Ishikawa (cell line): ENCODE results near the gene FOXE3.

ENCODE experiments used
- CEBPB ChIP-seq: IDR thresholded peaks from 2 replicates; pipeline ENCODE4 v1.6.1; 2012
- CREB1 ChIP-seq: IDR thresholded peaks from 2 replicates; pipeline ENCODE4 v1.6.1; 2012; ENCODE audit warnings: low read depth
- EGR1 ChIP-seq: IDR thresholded peaks from 2 replicates; pipeline ENCODE4 v1.6.1; 2012
- EP300 ChIP-seq: IDR thresholded peaks from 2 replicates; pipeline ENCODE4 v1.6.1; 2012; ENCODE audit warnings: borderline replicate concordance
- FOXM1 ChIP-seq: IDR thresholded peaks from 2 replicates; pipeline ENCODE4 v1.6.1; 2012; ENCODE audit warnings: low read depth, borderline replicate concordance
- MAX ChIP-seq: IDR thresholded peaks from 2 replicates; pipeline ENCODE4 v1.6.1; 2012
- NFIC ChIP-seq: IDR thresholded peaks from 2 replicates; pipeline ENCODE4 v1.6.1; 2012
- RAD21 ChIP-seq: IDR thresholded peaks from 2 replicates; pipeline ENCODE4 v1.6.1; 2012; ENCODE audit warnings: low read depth
- TAF1 ChIP-seq: IDR thresholded peaks from 2 replicates; pipeline ENCODE4 v1.6.1; 2012; ENCODE audit warnings: low read depth, mild to moderate bottlenecking
- TCF12 ChIP-seq: IDR thresholded peaks from 2 replicates; pipeline ENCODE4 v1.6.1; 2012; ENCODE audit warnings: low read depth
- TEAD4 ChIP-seq: IDR thresholded peaks from 2 replicates; pipeline ENCODE4 v1.6.1; 2012
- YY1 ChIP-seq: IDR thresholded peaks from 2 replicates; pipeline ENCODE4 v1.6.1; 2012; ENCODE audit warnings: low read depth
- ZBTB7A ChIP-seq: IDR thresholded peaks from 2 replicates; pipeline ENCODE4 v1.6.1; 2012; ENCODE audit warnings: low read depth
- TF ChIP-seq, protein P1 (sequence below): IDR thresholded peaks from 2 replicates; pipeline ENCODE4 v1.6.1; 2012
- TF ChIP-seq, protein P2 (sequence below): IDR thresholded peaks from 2 replicates; pipeline ENCODE4 v1.6.1; 2012; ENCODE audit warnings: low read depth, mild to moderate bottlenecking

Gene FOXE3

GRCh38 chr1:47444297-47444561, 28.1 kb downstream of the FOXE3 start:
- TF ChIP-seq TEAD4 (no peak), MAX (no peak), CREB1 (no peak), CEBPB (no peak), EGR1 (no peak), ZBTB7A (no peak), TAF1 (no peak), TCF12 (no peak), EP300 (no peak), NFIC (no peak), RAD21 (no peak), FOXM1 (no peak), YY1 (no peak)
- TF ChIP-seq, protein P1, sequence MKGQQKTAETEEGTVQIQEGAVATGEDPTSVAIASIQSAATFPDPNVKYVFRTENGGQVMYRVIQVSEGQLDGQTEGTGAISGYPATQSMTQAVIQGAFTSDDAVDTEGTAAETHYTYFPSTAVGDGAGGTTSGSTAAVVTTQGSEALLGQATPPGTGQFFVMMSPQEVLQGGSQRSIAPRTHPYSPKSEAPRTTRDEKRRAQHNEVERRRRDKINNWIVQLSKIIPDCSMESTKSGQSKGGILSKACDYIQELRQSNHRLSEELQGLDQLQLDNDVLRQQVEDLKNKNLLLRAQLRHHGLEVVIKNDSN, result no peak
- TF ChIP-seq, protein P2, sequence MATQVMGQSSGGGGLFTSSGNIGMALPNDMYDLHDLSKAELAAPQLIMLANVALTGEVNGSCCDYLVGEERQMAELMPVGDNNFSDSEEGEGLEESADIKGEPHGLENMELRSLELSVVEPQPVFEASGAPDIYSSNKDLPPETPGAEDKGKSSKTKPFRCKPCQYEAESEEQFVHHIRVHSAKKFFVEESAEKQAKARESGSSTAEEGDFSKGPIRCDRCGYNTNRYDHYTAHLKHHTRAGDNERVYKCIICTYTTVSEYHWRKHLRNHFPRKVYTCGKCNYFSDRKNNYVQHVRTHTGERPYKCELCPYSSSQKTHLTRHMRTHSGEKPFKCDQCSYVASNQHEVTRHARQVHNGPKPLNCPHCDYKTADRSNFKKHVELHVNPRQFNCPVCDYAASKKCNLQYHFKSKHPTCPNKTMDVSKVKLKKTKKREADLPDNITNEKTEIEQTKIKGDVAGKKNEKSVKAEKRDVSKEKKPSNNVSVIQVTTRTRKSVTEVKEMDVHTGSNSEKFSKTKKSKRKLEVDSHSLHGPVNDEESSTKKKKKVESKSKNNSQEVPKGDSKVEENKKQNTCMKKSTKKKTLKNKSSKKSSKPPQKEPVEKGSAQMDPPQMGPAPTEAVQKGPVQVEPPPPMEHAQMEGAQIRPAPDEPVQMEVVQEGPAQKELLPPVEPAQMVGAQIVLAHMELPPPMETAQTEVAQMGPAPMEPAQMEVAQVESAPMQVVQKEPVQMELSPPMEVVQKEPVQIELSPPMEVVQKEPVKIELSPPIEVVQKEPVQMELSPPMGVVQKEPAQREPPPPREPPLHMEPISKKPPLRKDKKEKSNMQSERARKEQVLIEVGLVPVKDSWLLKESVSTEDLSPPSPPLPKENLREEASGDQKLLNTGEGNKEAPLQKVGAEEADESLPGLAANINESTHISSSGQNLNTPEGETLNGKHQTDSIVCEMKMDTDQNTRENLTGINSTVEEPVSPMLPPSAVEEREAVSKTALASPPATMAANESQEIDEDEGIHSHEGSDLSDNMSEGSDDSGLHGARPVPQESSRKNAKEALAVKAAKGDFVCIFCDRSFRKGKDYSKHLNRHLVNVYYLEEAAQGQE, result no peak

- no peak for TF ChIP-seq NFIC
- no peak for TF ChIP-seq TAF1
- no peak for TF ChIP-seq YY1
- TF ChIP-seq CREB1, result no peak
- TF ChIP-seq, protein P2, result no peak
- no peak for TF ChIP-seq EP300
- no peak for TF ChIP-seq RAD21
- no peak for TF ChIP-seq CEBPB
- TF ChIP-seq, protein P1, result no peak
- TF ChIP-seq FOXM1, result no peak
- no peak for TF ChIP-seq TEAD4
- TF ChIP-seq ZBTB7A, result no peak
- TF ChIP-seq TCF12, result no peak
- TF ChIP-seq EGR1, result no peak
- no peak for TF ChIP-seq MAX
Measured at GRCh38 chr1:47444562-47445465, 28.7 kb downstream of the FOXE3 start.

- no peak for TF ChIP-seq TCF12
- no peak for TF ChIP-seq CREB1
- no peak for TF ChIP-seq FOXM1
Measured at GRCh38 chr1:47445823-47446550, 29.9 kb downstream of the FOXE3 start.

GRCh38 chr1:47448462-47449222, 32.6 kb downstream of the FOXE3 start:
- TF ChIP-seq CREB1 (no peak), FOXM1 (no peak), CEBPB (no peak), YY1 (no peak), RAD21 (no peak), NFIC (no peak), TAF1 (no peak), TEAD4 (no peak), ZBTB7A (no peak)
- TF ChIP-seq, protein P2, result no peak
